ENCODE measurements around the gene AXIN2.
A peak's percentile ranks its signal among the peaks of the same experiment; 100 is the strongest.

The AXIN2 gene

DNA sequence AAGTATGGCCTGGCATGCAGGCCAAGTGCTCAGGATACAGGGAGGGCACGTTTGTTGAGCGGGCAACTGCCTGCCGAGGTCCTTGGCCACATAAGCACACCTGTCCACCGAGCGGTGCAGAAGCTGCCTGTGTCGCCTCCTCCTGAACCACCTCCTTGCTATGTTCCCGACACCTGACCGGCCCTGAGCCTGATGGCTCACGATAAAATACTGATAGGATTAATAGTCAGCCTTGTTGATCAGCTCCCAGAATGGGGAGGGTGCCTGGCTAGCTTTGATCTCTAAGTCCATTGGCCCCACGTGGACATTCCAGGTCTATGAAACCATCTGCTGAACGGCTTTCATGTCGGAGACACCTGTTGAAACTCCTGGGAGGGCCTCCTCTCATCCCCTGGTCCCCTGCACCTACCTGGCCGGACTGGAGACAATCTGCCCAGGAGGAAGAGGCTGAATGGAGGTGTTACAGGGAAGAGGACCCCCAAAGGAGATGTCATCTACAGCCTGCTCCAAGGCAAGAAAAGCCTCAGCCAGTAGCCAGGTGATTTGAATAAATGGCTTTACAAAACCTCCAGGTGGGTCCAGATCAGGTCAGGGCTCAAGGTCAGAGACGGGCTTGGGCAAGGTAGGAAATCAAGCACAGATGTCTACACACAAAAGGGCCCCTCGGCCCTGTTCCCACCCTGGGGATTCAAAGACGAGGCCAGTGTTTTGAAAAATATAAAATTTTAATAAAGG, 33.4 kb downstream of the AXIN2 start:
- TF ChIP-seq, protein P1, sequence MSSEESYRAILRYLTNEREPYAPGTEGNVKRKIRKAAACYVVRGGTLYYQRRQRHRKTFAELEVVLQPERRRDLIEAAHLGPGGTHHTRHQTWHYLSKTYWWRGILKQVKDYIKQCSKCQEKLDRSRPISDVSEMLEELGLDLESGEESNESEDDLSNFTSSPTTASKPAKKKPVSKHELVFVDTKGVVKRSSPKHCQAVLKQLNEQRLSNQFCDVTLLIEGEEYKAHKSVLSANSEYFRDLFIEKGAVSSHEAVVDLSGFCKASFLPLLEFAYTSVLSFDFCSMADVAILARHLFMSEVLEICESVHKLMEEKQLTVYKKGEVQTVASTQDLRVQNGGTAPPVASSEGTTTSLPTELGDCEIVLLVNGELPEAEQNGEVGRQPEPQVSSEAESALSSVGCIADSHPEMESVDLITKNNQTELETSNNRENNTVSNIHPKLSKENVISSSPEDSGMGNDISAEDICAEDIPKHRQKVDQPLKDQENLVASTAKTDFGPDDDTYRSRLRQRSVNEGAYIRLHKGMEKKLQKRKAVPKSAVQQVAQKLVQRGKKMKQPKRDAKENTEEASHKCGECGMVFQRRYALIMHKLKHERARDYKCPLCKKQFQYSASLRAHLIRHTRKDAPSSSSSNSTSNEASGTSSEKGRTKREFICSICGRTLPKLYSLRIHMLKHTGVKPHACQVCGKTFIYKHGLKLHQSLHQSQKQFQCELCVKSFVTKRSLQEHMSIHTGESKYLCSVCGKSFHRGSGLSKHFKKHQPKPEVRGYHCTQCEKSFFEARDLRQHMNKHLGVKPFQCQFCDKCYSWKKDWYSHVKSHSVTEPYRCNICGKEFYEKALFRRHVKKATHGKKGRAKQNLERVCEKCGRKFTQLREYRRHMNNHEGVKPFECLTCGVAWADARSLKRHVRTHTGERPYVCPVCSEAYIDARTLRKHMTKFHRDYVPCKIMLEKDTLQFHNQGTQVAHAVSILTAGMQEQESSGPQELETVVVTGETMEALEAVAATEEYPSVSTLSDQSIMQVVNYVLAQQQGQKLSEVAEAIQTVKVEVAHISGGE (tag by site-specific recombination; conservative IDR thresholded peaks at IDR 0.05; ENCODE audit: low read depth) = no peak
- TF ChIP-seq SCRT1 (tag by site-specific recombination; IDR thresholded peaks at IDR 0.05; ENCODE audit: borderline replicate concordance) = peak; percentile 55; the same call in 1 of the 2 replicates
- TF ChIP-seq SCRT2 (tag by site-specific recombination; IDR thresholded peaks at IDR 0.05) = peak; percentile 64
- Histone ChIP-seq H3K4me3 (ENCODE audit: low read depth, low read length) (no peak overlapping the region), H3K4me1 (ENCODE audit: control insufficient read depth, insufficient read depth, low read length) (peaks cover 18% of the 10 kb centered on the region), H3K36me3 (ENCODE audit: control insufficient read depth in 2 of 2, insufficient read depth in 1 of 2, low read length in 2 of 2) (peaks cover 0 to 43% of the 10 kb centered on the region in 2 experiments; a peak in 1 of 3 replicates), H3K9me3 (ENCODE audit: control insufficient read depth, insufficient read depth, low read depth, low read length) (no peaks in the 10 kb centered on the region), H3K27ac (ENCODE audit: extremely low read depth, low read depth, low read length) (no peak overlapping the region)
- ChIA-PET POLR2A (no interaction called here), CTCF (no interaction called here)

DNA sequence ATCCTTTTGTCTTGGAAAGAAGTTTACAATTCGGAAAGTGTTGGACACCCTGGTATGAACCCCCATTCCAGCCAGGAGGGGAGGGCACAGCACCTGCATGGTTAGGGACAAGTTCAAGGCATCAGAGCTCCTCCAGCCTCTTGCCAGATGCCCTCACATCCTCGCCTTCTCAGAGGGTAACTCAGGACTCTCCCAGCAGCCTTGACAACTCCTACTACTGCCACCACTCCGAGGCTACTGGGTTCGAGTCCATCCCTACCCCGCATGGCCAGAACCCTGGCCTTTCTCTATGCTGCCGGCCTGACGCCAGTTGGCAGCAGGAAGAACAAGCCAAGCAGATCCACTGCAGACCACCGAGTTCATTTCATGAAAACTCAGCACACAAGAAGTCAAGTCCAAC, 34.1 kb downstream of the AXIN2 start:
- POLR2A ChIA-PET = no interaction called here
- H3K27ac ChIP-seq (ENCODE audit: extremely low read depth, low read depth, low read length) = no peak overlapping the region
- H3K4me3 ChIP-seq (ENCODE audit: low read depth, low read length) = no peak overlapping the region
- CTCF ChIA-PET = no interaction called here
- H3K4me1 ChIP-seq (ENCODE audit: control insufficient read depth, insufficient read depth, low read length) = peaks cover 18% of the 10 kb centered on the region
- H3K9me3 ChIP-seq (ENCODE audit: control insufficient read depth, insufficient read depth, low read depth, low read length) = no peaks in the 10 kb centered on the region
- TF ChIP-seq ZFP3 (tag by site-specific recombination; IDR thresholded peaks at IDR 0.05; ENCODE audit: low read depth) (no peak), ZNF16 (tag by site-specific recombination; IDR thresholded peaks at IDR 0.05; ENCODE audit: low read depth) (no peak), EGR2 (tag by site-specific recombination; IDR thresholded peaks at IDR 0.05; ENCODE audit: low read depth) (no peak), ZNF311 (tag by site-specific recombination; IDR thresholded peaks at IDR 0.05; ENCODE audit: borderline replicate concordance) (no peak), ZNF138 (tag by site-specific recombination; IDR thresholded peaks at IDR 0.05; ENCODE audit: borderline replicate concordance) (no peak), ZNF184 (tag by site-specific recombination; IDR thresholded peaks at IDR 0.05) (no peak), HOXA7 (CRISPR knock-in tag; IDR thresholded peaks at IDR 0.05; ENCODE audit: borderline replicate concordance) (no peak), ZNF555 (tag by site-specific recombination; conservative IDR thresholded peaks at IDR 0.05) (no peak), ZNF514 (tag by site-specific recombination; IDR thresholded peaks at IDR 0.05) (no peak), ZNF423 (tag by site-specific recombination; IDR thresholded peaks at IDR 0.05) (no peak), ZNF785 (tag by site-specific recombination; IDR thresholded peaks at IDR 0.05) (no peak), ZNF629 (tag by site-specific recombination; IDR thresholded peaks at IDR 0.05) (no peak), ZNF660 (tag by site-specific recombination; IDR thresholded peaks at IDR 0.05) (no peak)
- TF ChIP-seq, protein P2, sequence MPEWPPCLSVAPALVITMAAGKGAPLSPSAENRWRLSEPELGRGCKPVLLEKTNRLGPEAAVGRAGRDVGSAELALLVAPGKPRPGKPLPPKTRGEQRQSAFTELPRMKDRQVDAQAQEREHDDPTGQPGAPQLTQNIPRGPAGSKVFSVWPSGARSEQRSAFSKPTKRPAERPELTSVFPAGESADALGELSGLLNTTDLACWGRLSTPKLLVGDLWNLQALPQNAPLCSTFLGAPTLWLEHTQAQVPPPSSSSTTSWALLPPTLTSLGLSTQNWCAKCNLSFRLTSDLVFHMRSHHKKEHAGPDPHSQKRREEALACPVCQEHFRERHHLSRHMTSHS (tag by site-specific recombination; IDR thresholded peaks at IDR 0.05) = no peak
- TF ChIP-seq, protein P3, sequence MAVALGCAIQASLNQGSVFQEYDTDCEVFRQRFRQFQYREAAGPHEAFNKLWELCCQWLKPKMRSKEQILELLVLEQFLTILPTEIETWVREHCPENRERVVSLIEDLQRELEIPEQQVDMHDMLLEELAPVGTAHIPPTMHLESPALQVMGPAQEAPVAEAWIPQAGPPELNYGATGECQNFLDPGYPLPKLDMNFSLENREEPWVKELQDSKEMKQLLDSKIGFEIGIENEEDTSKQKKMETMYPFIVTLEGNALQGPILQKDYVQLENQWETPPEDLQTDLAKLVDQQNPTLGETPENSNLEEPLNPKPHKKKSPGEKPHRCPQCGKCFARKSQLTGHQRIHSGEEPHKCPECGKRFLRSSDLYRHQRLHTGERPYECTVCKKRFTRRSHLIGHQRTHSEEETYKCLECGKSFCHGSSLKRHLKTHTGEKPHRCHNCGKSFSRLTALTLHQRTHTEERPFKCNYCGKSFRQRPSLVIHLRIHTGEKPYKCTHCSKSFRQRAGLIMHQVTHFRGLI (tag by site-specific recombination; IDR thresholded peaks at IDR 0.05) = no peak
- TF ChIP-seq, protein P4, sequence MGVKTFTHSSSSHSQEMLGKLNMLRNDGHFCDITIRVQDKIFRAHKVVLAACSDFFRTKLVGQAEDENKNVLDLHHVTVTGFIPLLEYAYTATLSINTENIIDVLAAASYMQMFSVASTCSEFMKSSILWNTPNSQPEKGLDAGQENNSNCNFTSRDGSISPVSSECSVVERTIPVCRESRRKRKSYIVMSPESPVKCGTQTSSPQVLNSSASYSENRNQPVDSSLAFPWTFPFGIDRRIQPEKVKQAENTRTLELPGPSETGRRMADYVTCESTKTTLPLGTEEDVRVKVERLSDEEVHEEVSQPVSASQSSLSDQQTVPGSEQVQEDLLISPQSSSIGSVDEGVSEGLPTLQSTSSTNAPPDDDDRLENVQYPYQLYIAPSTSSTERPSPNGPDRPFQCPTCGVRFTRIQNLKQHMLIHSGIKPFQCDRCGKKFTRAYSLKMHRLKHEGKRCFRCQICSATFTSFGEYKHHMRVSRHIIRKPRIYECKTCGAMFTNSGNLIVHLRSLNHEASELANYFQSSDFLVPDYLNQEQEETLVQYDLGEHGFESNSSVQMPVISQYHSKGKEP (tag by site-specific recombination; IDR thresholded peaks at IDR 0.05) = no peak
- TF ChIP-seq, protein P5, sequence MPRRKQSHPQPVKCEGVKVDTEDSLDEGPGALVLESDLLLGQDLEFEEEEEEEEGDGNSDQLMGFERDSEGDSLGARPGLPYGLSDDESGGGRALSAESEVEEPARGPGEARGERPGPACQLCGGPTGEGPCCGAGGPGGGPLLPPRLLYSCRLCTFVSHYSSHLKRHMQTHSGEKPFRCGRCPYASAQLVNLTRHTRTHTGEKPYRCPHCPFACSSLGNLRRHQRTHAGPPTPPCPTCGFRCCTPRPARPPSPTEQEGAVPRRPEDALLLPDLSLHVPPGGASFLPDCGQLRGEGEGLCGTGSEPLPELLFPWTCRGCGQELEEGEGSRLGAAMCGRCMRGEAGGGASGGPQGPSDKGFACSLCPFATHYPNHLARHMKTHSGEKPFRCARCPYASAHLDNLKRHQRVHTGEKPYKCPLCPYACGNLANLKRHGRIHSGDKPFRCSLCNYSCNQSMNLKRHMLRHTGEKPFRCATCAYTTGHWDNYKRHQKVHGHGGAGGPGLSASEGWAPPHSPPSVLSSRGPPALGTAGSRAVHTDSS (tag by site-specific recombination; IDR thresholded peaks at IDR 0.05) = no peak
- peaks cover 0 to 37% of the 10 kb centered on the region in 2 experiments; a peak in 1 of 3 replicates for H3K36me3 ChIP-seq (ENCODE audit: control insufficient read depth in 2 of 2, insufficient read depth in 1 of 2, low read length in 2 of 2)
